Activated CD4-positive, alpha-beta T cell treated with anti-CD3 and anti-CD28 coated beads, Interleukin-2, amount 10 ng/mL, durations not matched to agents 7 days and 5 days (primary cell): ENCODE data around the gene BDNF. TPM values are rescaled to one million over a fixed set of nuclear protein-coding genes. Genes with fewer than 3 reads are reported as not detected.
"Not testable (repeated sequence)": the region's sequence is repeated elsewhere in the genome, so short reads cannot be mapped to it uniquely, and the experiment has no call there.

Experiments
- CTCF ChIA-PET: fragments of 350-600 bp; sonication (Branson Sonifier 250); formaldehyde crosslinking; loops from one replicate; lab custom pipeline; 2021; ENCODE audit warnings: antibody characterized with exemption; lab: Charles Lee
- POLR2A ChIA-PET: fragments of 350-600 bp; sonication (Branson Sonifier 250); formaldehyde crosslinking; loops from one replicate; lab custom pipeline; 2021; ENCODE audit warnings: antibody characterized with exemption; lab: Charles Lee
- DNase-seq: peaks from one replicate; pipeline ENCODE4 v3.0.0-alpha.2; 2020
- H3K27ac Mint-ChIP-seq: one replicate; pipeline ENCODE4 v1.8.0; 2021; ENCODE audit warnings: mild to moderate bottlenecking, moderate library complexity, mixed read lengths
- H3K27me3 Mint-ChIP-seq: one replicate; pipeline ENCODE4 v1.8.0; 2021; ENCODE audit warnings: mixed read lengths
- H3K36me3 Mint-ChIP-seq: one replicate; pipeline ENCODE4 v1.8.0; 2021; ENCODE audit warnings: low read depth, mixed read lengths
- H3K4me1 Mint-ChIP-seq: one replicate; pipeline ENCODE4 v1.8.0; 2021; ENCODE audit warnings: mixed read lengths
- H3K4me3 Mint-ChIP-seq: one replicate; pipeline ENCODE4 v1.8.0; 2021; ENCODE audit warnings: mild to moderate bottlenecking, moderate library complexity, mixed read lengths
- H3K9me3 Mint-ChIP-seq: one replicate; pipeline ENCODE4 v1.8.0; 2021; ENCODE audit warnings: mixed read lengths
- total RNA-seq, 2 experiments: library from RNA; stranded (reverse); gene quantifications; one replicate each; pipeline ENCODE4 v1.2.3, GENCODE V29; 2021

BDNF gene
- total RNA-seq, 2 experiments from 2014 or later: not detected

GRCh38 chr11:27679136-27680015 lies 20.9 kb downstream of the BDNF start:
- Mint-ChIP-seq H3K36me3 (no peaks in the 10 kb centered on the region), H3K4me1 (no peaks in the 10 kb centered on the region), H3K27ac (no peak overlapping the region), H3K27me3 (no peaks in the 10 kb centered on the region), H3K9me3 (no peaks in the 10 kb centered on the region), H3K4me3 (no peak overlapping the region)
- DNase-seq: no peak
- ChIA-PET POLR2A (no interaction called here), CTCF (no interaction called here)

- Mint-ChIP-seq H3K4me1 (no peaks in the 10 kb centered on the region), H3K9me3 (no peaks in the 10 kb centered on the region), H3K27me3 (no peaks in the 10 kb centered on the region), H3K27ac (no peak overlapping the region), H3K36me3 (no peaks in the 10 kb centered on the region), H3K4me3 (no peak overlapping the region)
- CTCF ChIA-PET: no interaction called here
- POLR2A ChIA-PET: no interaction called here
- DNase-seq: no peak
Measured at GRCh38 chr11:27678242-27678641, 22.0 kb downstream of the BDNF start.

GRCh38 chr11:27677108-27677507 lies 23.1 kb downstream of the BDNF start:
- no peak for DNase-seq
- no peaks in the 10 kb centered on the region for H3K36me3 Mint-ChIP-seq
- no peak overlapping the region for H3K27ac Mint-ChIP-seq
- ChIA-PET CTCF (no interaction called here), POLR2A (no interaction called here)
- H3K4me1 Mint-ChIP-seq: no peaks in the 10 kb centered on the region
- H3K9me3 Mint-ChIP-seq: no peaks in the 10 kb centered on the region
- H3K4me3 Mint-ChIP-seq: no peak overlapping the region
- H3K27me3 Mint-ChIP-seq: no peaks in the 10 kb centered on the region

- CTCF ChIA-PET: no interaction called here
Measured at GRCh38 chr11:27673979-27674663, 26.1 kb downstream of the BDNF start.

GRCh38 chr11:27672836-27673464 lies 27.3 kb downstream of the BDNF start:
- H3K4me1 Mint-ChIP-seq: no peaks in the 10 kb centered on the region
- H3K9me3 Mint-ChIP-seq: no peaks in the 10 kb centered on the region
- no peak for DNase-seq
- no peak overlapping the region for H3K4me3 Mint-ChIP-seq
- ChIA-PET CTCF (no interaction called here), POLR2A (no interaction called here)
- no peaks in the 10 kb centered on the region for H3K27me3 Mint-ChIP-seq
- no peak overlapping the region for H3K27ac Mint-ChIP-seq
- H3K36me3 Mint-ChIP-seq: no peaks in the 10 kb centered on the region

More at GRCh38 chr11:27673979-27674663, 26.1 kb downstream of the BDNF start:
- Mint-ChIP-seq H3K9me3 (no peaks in the 10 kb centered on the region), H3K4me3 (no peak overlapping the region), H3K4me1 (no peaks in the 10 kb centered on the region), H3K27me3 (no peaks in the 10 kb centered on the region), H3K27ac (no peak overlapping the region), H3K36me3 (no peaks in the 10 kb centered on the region)
- POLR2A ChIA-PET: no interaction called here
- DNase-seq: no peak

- H3K4me1 Mint-ChIP-seq, H3K27ac Mint-ChIP-seq, H3K4me3 Mint-ChIP-seq, POLR2A ChIA-PET, H3K9me3 Mint-ChIP-seq, DNase-seq, H3K27me3 Mint-ChIP-seq, H3K36me3 Mint-ChIP-seq: not testable (repeated sequence)
- CTCF ChIA-PET: interaction anchor here (0.6 kb wide), 1 partner anchor 429 kb away, joined by 3 read pairs; no protein-coding TSS in a partner anchor
Measured at GRCh38 chr11:27665508-27666101, 34.6 kb downstream of the BDNF start.

- Mint-ChIP-seq H3K27ac (no peak overlapping the region), H3K4me3 (no peak overlapping the region), H3K36me3 (no peaks in the 10 kb centered on the region), H3K9me3 (no peaks in the 10 kb centered on the region), H3K27me3 (no peaks in the 10 kb centered on the region), H3K4me1 (no peaks in the 10 kb centered on the region)
- DNase-seq: no peak
- ChIA-PET CTCF (no interaction called here), POLR2A (no interaction called here)
Measured at GRCh38 chr11:27663326-27663725, 36.9 kb downstream of the BDNF start.

- ChIA-PET POLR2A (no interaction called here), CTCF (no interaction called here)
- H3K27ac Mint-ChIP-seq: no peak overlapping the region
- no peak for DNase-seq
- no peaks in the 10 kb centered on the region for H3K4me1 Mint-ChIP-seq
- H3K9me3 Mint-ChIP-seq: no peaks in the 10 kb centered on the region
- H3K4me3 Mint-ChIP-seq: no peak overlapping the region
- no peaks in the 10 kb centered on the region for H3K36me3 Mint-ChIP-seq
- no peaks in the 10 kb centered on the region for H3K27me3 Mint-ChIP-seq
Measured at GRCh38 chr11:27660171-27660570, 40.1 kb downstream of the BDNF start.

- Mint-ChIP-seq H3K27me3 (no peaks in the 10 kb centered on the region), H3K4me1 (no peaks in the 10 kb centered on the region), H3K27ac (no peak overlapping the region), H3K9me3 (no peaks in the 10 kb centered on the region), H3K4me3 (no peak overlapping the region), H3K36me3 (no peaks in the 10 kb centered on the region)
- DNase-seq: no peak
- ChIA-PET CTCF (no interaction called here), POLR2A (no interaction called here)
Measured at GRCh38 chr11:27658535-27659236, 41.6 kb downstream of the BDNF start.

GRCh38 chr11:27656806-27657483 lies 43.3 kb downstream of the BDNF start:
- CTCF ChIA-PET: no interaction called here
- H3K9me3 Mint-ChIP-seq: no peaks in the 10 kb centered on the region
- POLR2A ChIA-PET: no interaction called here
- H3K27me3 Mint-ChIP-seq: no peaks in the 10 kb centered on the region
- no peak overlapping the region for H3K27ac Mint-ChIP-seq
- H3K4me3 Mint-ChIP-seq: no peak overlapping the region
- H3K4me1 Mint-ChIP-seq: no peaks in the 10 kb centered on the region
- no peaks in the 10 kb centered on the region for H3K36me3 Mint-ChIP-seq
- DNase-seq: no peak

GRCh38 chr11:27656320-27656719 lies 43.9 kb downstream of the BDNF start:
- DNase-seq: no peak
- Mint-ChIP-seq H3K27me3 (no peaks in the 10 kb centered on the region), H3K27ac (no peak overlapping the region), H3K4me3 (no peak overlapping the region), H3K9me3 (no peaks in the 10 kb centered on the region), H3K36me3 (no peaks in the 10 kb centered on the region), H3K4me1 (no peaks in the 10 kb centered on the region)
- CTCF ChIA-PET: no interaction called here
- POLR2A ChIA-PET: no interaction called here
